HG02981 (cell line): Measurements from ENCODE around the gene BTD.

Experiments
- ATAC-seq: cut with Tn5 transposase; IDR thresholded peaks from one replicate; pipeline ENCODE4 v1.9.1; 2021; ENCODE audit warnings: mild to moderate bottlenecking, moderate library complexity; ENCODE audit not compliant: unreplicated experiment

Gene BTD

DNA sequence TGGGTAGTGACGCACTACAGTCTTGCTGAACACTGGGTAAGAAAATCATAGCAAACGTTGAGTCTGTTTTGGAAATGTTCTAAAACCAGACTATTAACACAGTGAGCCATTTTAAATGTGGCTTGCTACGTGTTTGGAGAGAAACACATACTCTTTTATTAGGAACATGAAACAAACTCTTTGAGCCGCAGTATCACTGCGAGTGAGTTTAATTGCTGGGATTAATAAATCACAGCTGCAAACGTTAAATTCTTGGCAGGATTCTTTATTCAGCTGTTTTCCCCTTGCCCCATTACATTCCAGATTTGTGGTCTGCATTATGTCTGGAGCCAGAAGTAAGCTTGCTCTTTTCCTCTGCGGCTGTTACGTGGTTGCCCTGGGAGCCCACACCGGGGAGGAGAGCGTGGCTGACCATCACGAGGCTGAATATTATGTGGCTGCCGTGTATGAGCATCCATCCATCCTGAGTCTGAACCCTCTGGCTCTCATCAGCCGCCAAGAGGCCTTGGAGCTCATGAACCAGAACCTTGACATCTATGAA lies 33.6 kb downstream of the BTD start:
- no peak for ATAC-seq

DNA sequence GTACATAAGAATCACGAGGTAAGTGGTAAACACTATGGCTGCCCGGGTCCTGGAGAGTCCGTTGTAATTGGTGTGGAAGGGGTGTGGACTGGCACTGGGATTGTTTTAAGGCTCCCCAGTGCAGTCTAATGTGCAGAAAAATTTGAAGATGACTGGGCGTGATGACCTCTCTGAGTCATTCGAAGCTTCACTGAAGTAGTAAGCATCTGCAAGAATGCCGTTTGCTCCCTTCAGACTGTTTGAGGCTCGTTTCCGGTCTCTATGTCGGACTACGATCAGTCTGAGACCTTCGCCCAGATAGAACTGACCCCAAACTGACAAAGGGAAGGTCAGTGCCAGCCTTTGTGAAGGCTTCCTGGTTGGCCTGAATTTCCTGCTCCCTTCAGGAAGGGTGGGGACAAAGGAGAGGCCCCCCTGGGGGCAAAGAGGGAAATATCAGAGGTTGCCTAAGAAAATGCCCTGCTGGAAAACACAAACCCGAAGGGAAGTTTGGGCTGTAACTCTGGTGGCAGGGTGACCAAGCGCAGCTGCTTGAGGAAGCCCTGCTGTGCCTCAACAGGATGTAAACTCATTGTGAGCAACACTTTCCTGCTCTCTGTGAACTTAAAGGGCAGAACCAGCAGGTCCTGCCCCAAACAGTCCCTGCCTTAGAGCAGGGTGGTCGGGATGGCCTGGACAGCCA lies 34.6 kb downstream of the BTD start:
- ATAC-seq, result peak; percentile 51

DNA sequence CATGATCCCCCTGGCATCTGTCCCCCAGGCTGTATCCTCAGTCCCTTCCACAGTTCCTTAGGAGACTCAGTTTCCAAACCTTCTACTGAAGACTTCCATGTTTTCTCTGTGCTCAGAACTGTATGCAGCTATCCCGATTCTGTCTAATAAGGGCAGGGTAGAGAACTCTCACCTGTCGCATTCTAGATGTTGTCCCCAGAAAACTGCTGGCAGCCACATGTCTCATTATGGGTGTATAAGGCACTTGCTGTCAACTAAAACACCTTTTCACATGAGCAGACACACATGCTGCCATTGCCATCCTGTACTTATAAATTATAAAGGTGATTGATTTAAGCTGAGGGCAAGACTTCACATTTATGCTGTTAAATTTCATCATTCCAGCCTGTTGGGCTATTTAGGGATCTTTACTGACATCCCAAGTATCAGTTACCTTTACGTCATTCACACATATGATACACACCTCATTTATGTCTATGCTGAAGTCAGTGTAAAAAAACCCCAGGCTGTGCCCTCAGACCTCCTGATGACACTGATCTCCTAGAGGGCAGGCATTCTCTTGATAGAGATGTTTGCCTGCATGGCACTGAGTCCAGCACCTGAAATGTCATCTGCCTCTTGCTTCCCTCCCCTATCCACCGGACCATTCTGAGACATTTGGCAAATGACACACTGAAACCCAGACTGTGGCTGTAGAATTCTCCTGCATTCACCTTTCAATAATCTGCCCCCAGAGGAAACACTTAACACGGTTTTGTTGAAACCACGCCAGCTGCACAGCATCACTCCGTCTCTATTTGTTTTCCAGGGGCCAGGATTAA lies 35.8 kb downstream of the BTD start:
- ATAC-seq, result peak; percentile 35

DNA sequence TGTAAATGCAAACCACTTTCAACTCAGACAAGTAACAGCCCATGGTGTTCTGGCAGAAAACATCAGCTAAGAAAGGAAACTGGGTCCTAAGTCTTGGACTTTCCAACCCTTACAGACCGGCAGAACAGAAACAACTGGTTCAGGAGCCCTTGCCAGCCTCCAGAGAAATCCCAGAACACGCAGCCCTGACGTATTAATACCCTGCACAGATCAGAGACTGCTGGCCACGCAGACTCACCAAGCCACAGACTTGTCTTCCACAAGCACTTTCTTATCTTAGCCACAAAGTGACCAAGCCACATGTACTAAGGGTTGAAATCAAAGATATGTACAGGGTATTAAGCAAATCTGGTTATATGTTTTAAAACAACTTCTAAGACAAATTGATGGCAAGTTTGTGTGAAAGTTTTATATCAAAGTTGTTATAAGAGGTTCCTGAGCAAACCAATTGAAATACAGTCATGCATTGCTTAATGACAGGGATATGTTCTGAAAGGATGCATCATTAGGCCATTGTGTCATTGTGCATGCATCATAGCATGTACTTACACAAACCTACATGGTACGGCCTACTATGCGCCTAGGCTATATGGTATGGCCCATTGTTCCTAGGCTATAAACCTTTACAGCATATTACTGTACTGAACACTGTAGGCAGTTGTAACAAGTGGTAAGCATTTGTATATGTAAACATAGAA lies 36.8 kb downstream of the BTD start:
- no peak for ATAC-seq

DNA sequence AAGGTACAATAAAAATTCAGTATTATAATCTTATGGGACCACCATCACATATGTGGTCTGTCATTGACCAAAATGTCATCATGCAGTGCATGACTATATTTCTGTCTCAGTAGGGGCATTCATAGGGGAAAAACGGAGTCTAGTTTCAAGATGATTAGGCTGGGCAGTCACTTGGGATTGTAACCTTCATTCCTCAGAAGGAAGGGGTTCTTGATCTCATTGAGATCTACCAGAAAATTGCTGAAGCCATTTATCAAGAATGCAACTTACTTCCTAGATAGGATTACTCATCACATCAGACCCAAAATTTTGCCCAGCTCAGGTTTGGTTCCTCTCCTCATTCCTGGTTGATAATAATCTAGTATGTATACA lies 37.3 kb downstream of the BTD start:
- ATAC-seq, result no peak

DNA sequence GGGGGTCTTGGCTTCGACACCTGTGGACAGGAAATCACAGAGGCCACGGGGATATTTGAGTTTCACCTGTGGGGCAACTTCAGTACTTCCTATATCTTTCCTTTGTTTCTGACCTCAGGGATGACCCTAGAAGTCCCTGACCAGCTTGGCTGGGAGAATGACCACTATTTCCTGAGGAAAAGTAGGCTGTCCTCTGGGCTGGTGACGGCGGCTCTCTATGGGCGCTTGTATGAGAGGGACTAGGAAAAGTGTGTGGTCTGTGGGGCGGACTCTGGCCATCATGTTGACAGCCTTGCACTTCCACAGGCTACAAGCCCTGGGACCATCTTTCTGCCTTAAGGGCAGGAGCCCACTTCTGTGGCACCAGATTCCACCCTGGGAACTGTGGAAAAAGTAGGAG lies 43.7 kb downstream of the BTD start:
- no peak for ATAC-seq

DNA sequence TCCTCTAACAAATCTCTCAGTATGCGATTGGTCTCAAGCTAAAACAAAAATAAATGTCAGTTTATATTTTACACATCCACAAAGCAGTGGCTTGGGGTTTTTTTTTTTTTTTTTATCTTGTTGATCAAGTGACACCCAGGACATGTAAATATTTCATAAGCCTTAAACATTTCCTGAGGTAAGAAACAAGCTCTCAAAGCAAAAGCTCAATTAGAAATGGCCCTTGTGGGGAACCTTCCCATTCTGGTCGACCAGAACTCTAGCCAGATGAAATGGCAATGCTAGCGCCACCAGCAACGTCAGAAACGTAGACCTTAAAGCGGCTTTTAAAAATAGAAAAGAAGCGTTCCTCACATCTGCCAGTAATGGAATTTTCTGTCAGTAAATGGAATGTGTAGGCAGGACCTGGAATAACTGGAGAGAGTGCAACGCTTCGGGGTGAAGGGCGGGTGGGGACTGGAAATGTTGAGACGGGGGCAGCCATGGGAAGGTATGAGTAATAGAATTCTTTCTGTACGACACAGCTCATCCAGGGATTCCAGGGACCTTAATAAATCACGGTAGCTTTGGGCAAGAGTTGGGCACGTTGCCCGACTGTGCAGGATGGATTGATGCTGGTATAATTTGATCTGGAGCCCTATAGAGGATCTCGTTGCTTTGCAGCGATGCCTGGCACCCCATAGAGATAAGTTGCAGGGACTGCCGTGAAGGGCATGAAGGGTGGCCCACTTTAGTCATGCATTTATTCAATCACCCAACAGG lies 44.4 kb downstream of the BTD start:
- no peak for ATAC-seq

DNA sequence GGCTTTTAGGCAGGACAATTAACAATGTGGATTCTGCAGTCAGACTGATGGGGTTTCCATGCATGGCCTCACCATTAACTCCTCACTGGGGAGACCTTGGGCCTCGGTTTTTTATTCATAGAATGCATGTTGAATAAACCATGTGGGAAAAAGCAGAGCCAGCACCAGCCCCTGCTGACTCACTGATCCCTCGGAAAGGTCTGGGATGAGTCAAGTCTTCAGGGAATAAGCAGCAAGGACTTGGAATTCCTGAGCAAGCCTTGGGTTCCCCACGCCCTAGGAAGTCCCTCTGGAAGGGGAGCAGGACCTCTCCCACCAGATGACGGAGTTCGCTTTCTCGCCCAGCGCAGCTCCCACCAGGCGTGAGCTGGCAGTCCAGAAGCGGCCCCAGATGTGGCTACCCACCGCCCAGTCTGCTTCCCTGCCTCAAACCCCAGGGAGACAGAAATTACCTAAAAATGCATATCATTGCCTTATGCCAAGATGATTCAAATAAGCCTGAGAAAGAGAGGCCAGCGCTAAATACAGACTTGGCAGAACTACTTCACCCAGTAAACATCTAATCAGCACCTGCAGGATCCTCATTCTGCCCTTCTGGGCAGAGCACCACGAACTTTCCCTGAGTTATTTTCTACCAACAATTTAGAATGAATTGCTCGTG lies 45.4 kb downstream of the BTD start:
- ATAC-seq, result peak; percentile 32

DNA sequence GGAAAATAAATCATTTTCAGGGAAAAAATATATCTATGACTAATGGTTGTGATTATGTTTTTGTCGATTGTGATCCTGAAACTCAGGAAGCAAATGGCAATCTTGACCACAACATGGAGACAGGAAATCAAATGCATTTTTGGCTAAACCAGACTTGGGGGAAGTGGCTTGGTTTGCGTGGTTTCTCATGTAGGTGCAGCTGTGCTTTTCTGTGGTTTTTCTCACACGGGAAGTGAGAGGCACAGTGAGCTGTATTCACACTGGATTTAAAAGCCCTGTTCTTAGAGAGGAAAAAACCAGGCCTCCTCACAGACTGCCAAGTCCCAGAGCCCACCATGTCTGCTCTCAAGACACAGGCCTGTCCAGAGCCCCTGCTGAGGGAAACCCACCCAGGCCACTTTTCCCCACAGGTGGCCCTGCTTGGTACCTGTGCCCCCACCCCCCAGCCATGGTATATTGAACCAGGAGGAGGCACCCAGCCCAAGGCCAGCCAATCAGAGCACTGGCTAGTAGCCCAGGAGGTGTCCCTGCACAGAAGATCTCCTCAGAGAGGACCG lies 46.1 kb downstream of the BTD start:
- peak; percentile 90 for ATAC-seq

DNA sequence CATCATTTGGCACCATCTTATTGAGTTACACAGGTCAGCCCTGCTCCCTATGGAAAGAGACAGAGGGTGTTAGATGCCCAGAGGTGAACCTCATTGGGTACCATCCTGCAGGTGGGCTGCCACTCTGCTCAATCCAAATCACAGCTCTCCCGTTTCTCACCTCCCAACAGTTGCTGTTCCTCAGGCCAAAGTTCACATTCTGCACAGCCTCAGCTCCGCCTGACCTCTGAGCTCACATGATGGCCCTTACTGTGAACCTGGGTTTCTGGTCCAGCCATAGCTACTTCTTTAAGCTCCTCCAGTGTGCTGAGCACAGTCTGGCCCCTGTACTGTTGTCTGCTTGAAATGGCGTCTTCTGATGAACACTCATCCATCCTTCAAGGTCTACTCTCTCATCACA lies 47.8 kb downstream of the BTD start:
- ATAC-seq, result no peak

DNA sequence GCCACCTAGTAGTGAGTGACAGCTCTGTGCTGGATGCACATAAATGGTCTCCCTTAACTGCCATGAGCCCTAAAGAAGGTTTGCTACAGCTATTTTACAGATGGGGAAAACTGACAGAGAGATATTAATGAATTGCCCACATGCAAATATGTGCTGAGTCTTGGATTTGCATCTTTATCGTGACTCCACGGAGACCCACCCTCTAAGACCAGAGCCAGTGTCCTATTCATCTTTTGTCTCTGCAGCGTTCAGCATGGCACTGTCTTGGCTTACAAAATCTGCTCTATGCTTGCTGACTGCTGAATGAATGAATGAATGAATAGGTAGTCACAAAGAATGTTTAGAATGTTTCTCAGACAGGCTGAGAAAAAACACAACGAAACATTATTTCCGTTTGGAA lies 48.3 kb downstream of the BTD start:
- ATAC-seq, result no peak

DNA sequence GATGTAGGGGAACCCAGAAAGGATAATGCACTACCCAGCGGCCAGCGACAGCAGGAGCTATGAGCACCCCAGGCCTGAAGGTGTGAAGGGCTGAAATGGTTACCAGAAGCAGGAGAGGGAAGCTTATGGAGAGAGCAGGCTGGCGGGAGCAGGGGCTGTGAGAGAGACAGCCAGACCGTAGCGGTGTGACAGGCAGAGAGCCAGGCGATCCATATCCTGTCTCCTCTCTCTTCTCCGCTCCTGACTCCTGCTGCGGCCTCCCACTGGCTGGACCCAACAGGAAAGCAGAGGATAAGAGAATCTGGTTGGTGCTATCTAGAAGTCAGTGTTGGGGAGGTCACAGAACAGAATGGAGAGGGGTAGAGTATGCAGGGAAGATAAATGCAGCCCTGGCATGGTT lies 49.9 kb downstream of the BTD start:
- ATAC-seq, result no peak

DNA sequence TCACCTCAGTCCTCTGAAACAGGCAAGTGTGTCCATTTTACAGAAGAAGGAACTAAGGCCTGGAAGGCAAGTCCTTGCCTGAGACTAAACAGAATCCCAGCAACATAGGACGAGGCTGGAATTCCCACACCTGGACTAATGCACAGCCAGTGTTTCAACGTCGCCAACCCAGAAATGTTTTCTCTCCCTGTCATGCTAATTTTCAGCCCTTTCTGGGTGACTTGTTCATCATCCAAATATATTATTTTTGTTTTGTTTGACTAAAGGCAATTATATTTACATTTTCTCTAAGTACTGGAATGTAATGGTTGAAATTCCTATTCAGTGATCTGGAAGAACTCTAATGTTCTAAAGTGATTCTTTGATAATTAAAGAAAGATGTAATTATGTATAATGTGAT lies 51.8 kb downstream of the BTD start:
- ATAC-seq, result no peak

DNA sequence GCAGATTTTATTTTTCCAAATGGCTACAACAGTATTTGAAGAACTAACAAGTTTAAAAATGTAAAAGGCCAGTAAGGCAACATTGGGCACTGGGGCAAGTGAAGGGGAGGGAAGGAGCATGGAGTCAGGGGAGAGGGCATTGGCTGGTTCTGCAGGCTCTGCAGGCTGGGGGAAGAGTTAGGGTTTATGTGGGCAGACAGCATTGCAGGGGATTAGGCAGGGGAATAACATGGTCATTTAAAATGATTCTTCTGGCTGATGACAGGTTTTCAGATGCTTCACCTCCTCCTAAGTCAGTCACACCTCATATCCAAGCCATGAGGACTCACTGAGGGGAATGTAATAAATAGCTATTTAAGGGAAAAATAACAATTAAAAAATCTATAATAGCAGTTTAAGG lies 52.6 kb downstream of the BTD start:
- ATAC-seq, result no peak

DNA sequence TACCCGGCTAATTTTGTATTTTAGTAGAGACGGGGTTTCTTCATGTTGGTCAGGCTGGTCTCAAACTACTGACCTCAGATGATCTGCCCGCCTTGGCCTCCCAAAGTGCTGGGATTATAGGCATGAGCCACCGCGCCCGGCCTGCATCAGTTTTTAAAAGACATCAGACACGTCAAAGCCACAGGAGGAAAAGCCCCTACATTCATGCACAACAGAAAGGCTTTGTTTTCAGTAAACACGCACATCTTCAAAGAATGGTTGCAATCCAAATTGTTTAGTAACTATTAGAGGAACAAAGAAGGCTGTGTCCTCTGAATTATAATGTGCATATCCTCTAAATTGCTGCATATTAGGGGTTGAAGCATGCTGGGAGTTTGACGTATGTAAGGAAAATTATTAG lies 53.3 kb downstream of the BTD start:
- ATAC-seq, result no peak

DNA sequence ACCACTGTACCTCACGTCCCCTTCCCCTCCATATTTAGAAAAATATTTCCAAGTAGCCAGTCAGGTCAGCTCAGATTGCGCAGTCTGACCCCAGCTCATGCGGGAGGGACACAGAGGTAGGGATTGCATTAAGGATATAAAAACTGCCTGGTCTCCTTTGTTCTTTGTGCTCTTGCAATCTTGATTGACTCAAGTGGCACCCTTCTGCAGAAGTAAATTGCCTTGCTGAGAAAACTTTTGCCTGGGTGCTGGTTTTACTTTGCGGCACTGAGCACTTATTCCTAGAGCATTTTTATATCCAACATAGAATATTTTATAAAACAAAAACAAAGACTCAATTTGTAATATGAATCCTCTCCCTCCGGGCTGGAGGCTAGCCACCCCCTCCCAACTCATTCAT lies 54.8 kb downstream of the BTD start:
- no peak for ATAC-seq

DNA sequence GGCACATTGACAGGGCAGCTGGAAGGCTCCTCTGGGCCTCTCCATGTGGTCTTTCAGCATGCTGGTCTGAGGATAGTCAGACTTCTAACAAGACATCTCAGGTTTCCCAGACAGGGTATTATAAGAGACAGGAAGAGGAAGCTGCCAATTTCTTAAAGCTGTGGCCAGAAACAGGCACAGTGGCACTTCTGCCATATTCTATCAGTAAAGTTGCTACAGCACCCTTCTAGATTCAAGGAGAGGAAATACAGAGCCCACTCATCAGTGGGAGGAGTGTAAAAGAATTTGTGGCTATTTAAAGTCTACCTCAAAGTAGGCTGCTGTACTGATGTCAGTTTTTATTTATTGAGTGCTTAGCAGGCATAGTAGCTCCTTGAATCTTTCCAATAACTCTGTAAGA lies 55.5 kb downstream of the BTD start:
- no peak for ATAC-seq

DNA sequence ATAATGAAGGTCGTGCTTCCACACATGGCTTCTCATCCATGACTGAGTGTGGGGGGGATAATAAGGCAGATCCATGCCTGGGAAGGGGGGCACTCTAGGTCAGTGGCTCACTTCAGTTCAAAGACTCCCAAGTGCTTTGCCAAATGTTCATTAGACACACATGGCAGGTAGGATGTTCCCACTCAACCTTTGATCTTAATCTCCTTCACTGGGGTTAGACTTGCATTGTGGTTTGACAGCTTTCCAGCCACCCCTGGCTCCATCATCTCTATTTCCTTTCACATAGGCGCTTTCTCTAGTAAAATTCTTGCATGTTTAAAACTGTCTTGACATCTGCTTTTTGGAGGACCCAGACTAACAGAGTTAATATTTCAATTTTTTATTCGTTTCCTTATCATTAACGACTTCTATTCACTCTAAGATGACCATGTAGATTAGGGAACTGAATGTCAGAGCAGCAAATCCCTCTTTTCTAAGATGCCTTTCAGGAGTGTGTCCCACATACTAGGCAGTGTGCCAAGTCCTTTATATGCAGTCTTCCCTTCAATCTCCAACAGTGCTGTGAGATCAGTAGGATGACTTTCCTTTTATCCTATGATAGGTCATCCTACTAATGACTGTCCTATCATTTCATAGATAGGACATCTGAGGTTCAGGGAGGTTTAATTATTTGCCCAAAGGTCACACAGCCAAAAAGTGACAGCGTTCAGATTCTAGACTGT lies 57.9 kb downstream of the BTD start:
- no peak for ATAC-seq

DNA sequence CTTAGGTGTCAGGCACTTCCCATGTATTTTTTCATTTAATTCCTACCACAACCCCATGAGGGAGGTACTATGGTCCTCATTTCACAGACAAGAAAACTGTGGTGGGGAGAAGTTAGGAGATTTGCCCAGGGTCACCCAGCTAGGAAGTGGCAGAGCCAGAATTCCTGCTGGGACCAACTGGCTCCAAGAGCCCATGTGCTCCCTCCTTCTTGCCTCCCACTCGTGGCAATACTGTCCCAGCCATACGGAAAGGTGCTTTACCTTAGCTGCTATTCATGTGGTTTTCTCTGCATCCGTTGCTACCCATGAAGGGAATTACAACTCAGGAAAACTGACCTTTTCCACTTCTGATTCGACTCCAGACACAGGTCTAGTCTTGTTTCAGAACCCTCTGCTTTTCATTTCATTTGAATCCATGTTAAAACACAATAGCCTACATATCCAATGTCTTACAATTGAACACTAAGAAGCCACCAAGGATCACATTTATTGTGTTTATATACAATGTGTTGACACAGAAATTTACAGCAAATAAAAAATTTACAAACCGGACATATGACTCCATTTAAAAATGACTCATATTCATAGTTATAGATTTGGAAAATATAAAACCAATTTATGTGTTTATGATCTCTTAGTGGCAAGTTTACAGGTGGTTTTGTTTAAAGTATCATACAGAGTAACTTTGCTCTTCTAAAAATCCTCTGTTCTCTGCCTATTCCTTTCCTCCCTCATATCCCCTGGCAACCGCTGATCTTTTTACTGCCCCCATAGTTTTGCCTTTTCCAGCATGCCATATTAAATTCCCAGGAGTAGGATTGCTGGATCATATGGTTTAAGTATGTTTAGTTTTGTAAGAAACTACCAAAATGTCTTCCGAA lies 58.8 kb downstream of the BTD start:
- no peak for ATAC-seq
